ENCODE data around the gene CCT6B. TPM values are rescaled to one million over a fixed set of nuclear protein-coding genes. Genes with fewer than 3 reads are reported as not detected.

Gene CCT6B
- total RNA-seq, 1 experiment from 2014 or later: 1.5 TPM

DNA sequence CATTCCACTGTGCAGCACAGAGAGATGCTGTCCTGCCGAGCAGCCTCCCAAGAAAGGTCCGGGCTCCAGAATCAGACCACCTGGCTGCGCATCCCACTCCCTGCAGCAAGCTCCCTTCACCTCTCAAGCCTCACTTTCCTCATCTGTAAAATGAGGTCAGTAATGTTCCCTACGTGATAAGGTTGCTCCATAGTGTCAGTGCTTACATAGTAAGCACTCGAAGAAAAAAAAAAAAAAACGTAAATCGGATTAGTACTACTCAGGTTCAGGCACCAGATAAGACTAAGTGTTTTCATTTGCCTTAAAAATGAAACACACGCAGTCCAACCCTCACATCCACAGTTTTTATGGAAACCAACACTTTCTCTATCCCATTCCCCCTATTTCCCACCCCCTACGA lies 76.7 kb downstream of the CCT6B start:
- no peak for ATAC-seq
- Histone ChIP-seq H3K9me3 (ENCODE audit: control insufficient read depth, insufficient read depth, low read depth, low read length) (no peaks in the 10 kb centered on the region), H3K36me3 (ENCODE audit: control insufficient read depth, insufficient read depth, low read length) (no peaks in the 10 kb centered on the region), H3K4me3 (ENCODE audit: low read depth in 2 of 2, low read length in 2 of 2) (no peak overlapping the region), H3K27ac (ENCODE audit: low read length) (no peak overlapping the region), H3K27me3 (ENCODE audit: control insufficient read depth, insufficient read depth, low read length) (peaks cover 25% of the 10 kb centered on the region), H3K4me1 (ENCODE audit: control insufficient read depth, insufficient read depth, low read length) (no peaks in the 10 kb centered on the region)
- BruUV-seq (replicated peaks): no TSS peak
- ChIA-PET POLR2A (no interaction called here), CTCF (no interaction called here)
- intact Hi-C loops (cut with micrococcal nuclease; ENCODE audit: unreplicated experiment) (no loop called here), in situ Hi-C loops (cut with HindIII; ENCODE audit: low pct_unique_long_range_greater_than_20kb, low sequenced_read_pairs) (no loop called here)
- no peak for DNase-seq (ENCODE audit: low read depth, low spot score)
- TF ChIP-seq SIN3A (IDR thresholded peaks at IDR 0.05; ENCODE audit: borderline replicate concordance, insufficient read depth, low read depth, low read length) (no peak), TCF7L2 (IDR thresholded peaks at IDR 0.05; ENCODE audit: low read depth, low read length) (no peak)
- TF ChIP-seq, protein P1, sequence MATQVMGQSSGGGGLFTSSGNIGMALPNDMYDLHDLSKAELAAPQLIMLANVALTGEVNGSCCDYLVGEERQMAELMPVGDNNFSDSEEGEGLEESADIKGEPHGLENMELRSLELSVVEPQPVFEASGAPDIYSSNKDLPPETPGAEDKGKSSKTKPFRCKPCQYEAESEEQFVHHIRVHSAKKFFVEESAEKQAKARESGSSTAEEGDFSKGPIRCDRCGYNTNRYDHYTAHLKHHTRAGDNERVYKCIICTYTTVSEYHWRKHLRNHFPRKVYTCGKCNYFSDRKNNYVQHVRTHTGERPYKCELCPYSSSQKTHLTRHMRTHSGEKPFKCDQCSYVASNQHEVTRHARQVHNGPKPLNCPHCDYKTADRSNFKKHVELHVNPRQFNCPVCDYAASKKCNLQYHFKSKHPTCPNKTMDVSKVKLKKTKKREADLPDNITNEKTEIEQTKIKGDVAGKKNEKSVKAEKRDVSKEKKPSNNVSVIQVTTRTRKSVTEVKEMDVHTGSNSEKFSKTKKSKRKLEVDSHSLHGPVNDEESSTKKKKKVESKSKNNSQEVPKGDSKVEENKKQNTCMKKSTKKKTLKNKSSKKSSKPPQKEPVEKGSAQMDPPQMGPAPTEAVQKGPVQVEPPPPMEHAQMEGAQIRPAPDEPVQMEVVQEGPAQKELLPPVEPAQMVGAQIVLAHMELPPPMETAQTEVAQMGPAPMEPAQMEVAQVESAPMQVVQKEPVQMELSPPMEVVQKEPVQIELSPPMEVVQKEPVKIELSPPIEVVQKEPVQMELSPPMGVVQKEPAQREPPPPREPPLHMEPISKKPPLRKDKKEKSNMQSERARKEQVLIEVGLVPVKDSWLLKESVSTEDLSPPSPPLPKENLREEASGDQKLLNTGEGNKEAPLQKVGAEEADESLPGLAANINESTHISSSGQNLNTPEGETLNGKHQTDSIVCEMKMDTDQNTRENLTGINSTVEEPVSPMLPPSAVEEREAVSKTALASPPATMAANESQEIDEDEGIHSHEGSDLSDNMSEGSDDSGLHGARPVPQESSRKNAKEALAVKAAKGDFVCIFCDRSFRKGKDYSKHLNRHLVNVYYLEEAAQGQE (IDR thresholded peaks at IDR 0.05; ENCODE audit: insufficient read depth in 1 of 2, low read depth in 2 of 2, low read length in 1 of 2): no peak

DNA sequence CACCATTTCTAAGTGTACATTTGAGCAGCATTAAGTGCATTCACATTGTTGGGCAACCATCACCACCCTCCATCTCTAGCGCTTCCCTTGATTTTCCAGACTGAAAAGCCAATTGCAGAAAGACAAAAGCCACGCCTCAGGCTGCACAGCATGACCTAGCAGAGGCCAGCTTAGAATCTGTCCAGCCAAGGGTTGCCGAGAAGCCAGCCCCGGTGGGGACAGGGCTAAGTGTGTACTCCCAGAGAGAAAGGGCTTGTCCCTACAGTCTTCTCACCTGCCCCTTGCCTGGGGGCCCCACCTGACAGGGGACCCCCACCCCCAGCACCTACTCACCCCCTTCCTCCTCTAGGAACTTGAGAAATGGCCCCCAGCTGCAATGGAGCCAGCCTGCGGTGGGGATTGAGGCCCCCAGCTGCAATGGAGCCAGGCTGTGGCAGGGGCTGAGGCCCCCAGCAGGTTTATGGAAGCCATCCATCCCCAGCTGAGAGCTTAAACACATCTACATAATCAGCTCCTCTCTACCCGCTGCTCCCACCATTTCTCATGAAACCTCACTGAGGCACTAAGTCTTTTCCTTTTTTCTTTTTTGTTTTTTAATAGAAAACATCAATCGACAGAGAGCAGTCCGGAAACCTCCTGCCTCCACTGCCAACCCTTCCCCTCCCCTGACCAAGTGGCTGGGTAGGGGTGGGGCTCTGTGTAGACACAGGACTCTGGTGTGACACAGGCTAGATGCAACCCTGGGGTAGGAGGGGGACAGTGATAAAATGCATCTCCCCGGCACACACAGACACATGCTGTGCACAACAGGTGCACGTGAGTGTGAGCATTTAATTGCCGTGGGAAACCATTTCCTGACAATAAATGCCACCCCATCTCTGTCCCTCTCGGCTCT lies 77.9 kb downstream of the CCT6B start:
- DNase-seq (ENCODE audit: low read depth, low spot score): no peak
- in situ Hi-C loops (cut with HindIII; ENCODE audit: low pct_unique_long_range_greater_than_20kb, low sequenced_read_pairs) (no loop called here), intact Hi-C loops (cut with micrococcal nuclease; ENCODE audit: unreplicated experiment) (no loop called here)
- H3K27me3 ChIP-seq (ENCODE audit: control insufficient read depth, insufficient read depth, low read length): peaks cover 25% of the 10 kb centered on the region
- BruUV-seq (replicated peaks): no TSS peak
- H3K36me3 ChIP-seq (ENCODE audit: control insufficient read depth, insufficient read depth, low read length): no peaks in the 10 kb centered on the region
- H3K4me3 ChIP-seq (ENCODE audit: low read depth in 2 of 2, low read length in 2 of 2): no peak overlapping the region
- no peak overlapping the region for H3K27ac ChIP-seq (ENCODE audit: low read length)
- no peaks in the 10 kb centered on the region for H3K4me1 ChIP-seq (ENCODE audit: control insufficient read depth, insufficient read depth, low read length)
- H3K9me3 ChIP-seq (ENCODE audit: control insufficient read depth, insufficient read depth, low read depth, low read length): no peaks in the 10 kb centered on the region
- CTCF ChIA-PET: no interaction called here
- POLR2A ChIA-PET: no interaction called here
- ATAC-seq: no peak
- TF ChIP-seq, protein P2, sequence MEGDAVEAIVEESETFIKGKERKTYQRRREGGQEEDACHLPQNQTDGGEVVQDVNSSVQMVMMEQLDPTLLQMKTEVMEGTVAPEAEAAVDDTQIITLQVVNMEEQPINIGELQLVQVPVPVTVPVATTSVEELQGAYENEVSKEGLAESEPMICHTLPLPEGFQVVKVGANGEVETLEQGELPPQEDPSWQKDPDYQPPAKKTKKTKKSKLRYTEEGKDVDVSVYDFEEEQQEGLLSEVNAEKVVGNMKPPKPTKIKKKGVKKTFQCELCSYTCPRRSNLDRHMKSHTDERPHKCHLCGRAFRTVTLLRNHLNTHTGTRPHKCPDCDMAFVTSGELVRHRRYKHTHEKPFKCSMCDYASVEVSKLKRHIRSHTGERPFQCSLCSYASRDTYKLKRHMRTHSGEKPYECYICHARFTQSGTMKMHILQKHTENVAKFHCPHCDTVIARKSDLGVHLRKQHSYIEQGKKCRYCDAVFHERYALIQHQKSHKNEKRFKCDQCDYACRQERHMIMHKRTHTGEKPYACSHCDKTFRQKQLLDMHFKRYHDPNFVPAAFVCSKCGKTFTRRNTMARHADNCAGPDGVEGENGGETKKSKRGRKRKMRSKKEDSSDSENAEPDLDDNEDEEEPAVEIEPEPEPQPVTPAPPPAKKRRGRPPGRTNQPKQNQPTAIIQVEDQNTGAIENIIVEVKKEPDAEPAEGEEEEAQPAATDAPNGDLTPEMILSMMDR (IDR thresholded peaks at IDR 0.05): no peak

DNA sequence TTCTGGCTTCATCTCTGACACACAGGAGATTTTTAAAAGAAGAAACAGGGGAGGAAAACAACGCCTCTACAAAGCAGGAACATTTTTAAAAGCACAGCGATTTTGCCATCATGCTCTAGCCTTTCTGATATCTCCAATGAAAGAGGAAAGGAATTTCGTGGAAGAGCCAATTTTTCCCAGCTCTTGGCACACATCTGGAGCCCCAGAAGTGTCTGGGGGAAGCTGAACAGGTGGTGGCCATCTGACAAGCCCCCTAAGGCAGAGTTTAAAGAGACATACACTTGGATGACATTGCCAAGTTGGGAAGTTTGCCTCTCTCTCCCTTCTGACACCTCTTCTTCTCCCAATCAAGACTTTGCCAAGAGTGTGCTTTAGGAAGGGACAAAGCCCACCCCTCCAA lies 82.1 kb downstream of the CCT6B start:
- ChIA-PET CTCF (interaction anchor here (0.6 kb wide), 1 partner anchor 64 kb away, joined by 6 read pairs; no protein-coding TSS in a partner anchor), POLR2A (no interaction called here)
- BruUV-seq (replicated peaks): no TSS peak
- Histone ChIP-seq H3K9me3 (ENCODE audit: control insufficient read depth, insufficient read depth, low read depth, low read length) (no peaks in the 10 kb centered on the region), H3K27ac (ENCODE audit: low read length) (no peak overlapping the region), H3K27me3 (ENCODE audit: control insufficient read depth, insufficient read depth, low read length) (peaks cover 8% of the 10 kb centered on the region), H3K36me3 (ENCODE audit: control insufficient read depth, insufficient read depth, low read length) (no peaks in the 10 kb centered on the region), H3K4me3 (ENCODE audit: low read depth in 2 of 2, low read length in 2 of 2) (no peak overlapping the region), H3K4me1 (ENCODE audit: control insufficient read depth, insufficient read depth, low read length) (no peaks in the 10 kb centered on the region)
- TF ChIP-seq, protein P1 (IDR thresholded peaks at IDR 0.05; ENCODE audit: insufficient read depth in 1 of 2, low read depth in 2 of 2, low read length in 1 of 2): no peak
- TF ChIP-seq, protein P2 (IDR thresholded peaks at IDR 0.05): no peak
- no peak for TF ChIP-seq SIN3A (IDR thresholded peaks at IDR 0.05; ENCODE audit: borderline replicate concordance, insufficient read depth, low read depth, low read length)
- no peak for TF ChIP-seq POLR2AphosphoS5 (IDR thresholded peaks at IDR 0.05; ENCODE audit: low read depth, low read length)
- no peak for TF ChIP-seq TCF7L2 (IDR thresholded peaks at IDR 0.05; ENCODE audit: low read depth, low read length)
- intact Hi-C loops (cut with micrococcal nuclease; ENCODE audit: unreplicated experiment): no loop called here
- ATAC-seq (no peak), DNase-seq (ENCODE audit: low read depth, low spot score) (no peak)
- in situ Hi-C loops (cut with HindIII; ENCODE audit: low pct_unique_long_range_greater_than_20kb, low sequenced_read_pairs): no loop called here

Data from Panc1 (cell line).